HepG2 (cell line): ENCODE results near the gene GLRX2. TPM values are rescaled to one million over a fixed set of nuclear protein-coding genes. Genes with fewer than 3 reads are reported as not detected.

Source experiments
- ATAC-seq: fragments of 200-7000 bp; cut with Tn5 transposase; 3 replicates; pipeline ENCODE4 v1.9.1; 2020; ENCODE audit warnings: mild to moderate bottlenecking, moderate library complexity
- BruUV-seq: library from RNA; stranded (reverse); fragments of 400-500 nt; replicated peaks from 2 replicates; lab custom pipeline; 2021; lab: Mats Ljungman, UMichigan
- CTCF ChIA-PET: fragments of 300-600 bp; formaldehyde crosslinking; extraction: SDS; loops from one replicate; lab custom pipeline; 2021; ENCODE audit warnings: low total read pairs, inconsistent platforms, low intra/inter-chr PET ratio; lab: Yijun Ruan, JAX
- POLR2A ChIA-PET: fragments of 350-600 bp; sonication (Branson Sonifier 250); formaldehyde crosslinking; loops from one replicate; lab custom pipeline; 2020; ENCODE audit warnings: antibody characterized with exemption, inconsistent platforms; lab: Yijun Ruan, JAX
- DNase-seq: peaks from one replicate; pipeline ENCODE4 v3.0.0-alpha.2; 2015; ENCODE audit warnings: low spot score
- FAIRE-seq: peaks from 3 replicates; lab custom pipeline; 2011; peaks lifted over from hg19 to GRCh38; lab: Jason Lieb, UNC
- H2AFZ ChIP-seq: one replicate; pipeline ENCODE4 v1.6.1; 2011; ENCODE audit warnings: low read length, inconsistent platforms
- H3K27ac ChIP-seq: fragments of 300-600 bp; 3 replicates; pipeline ENCODE4 v1.8.0; 2011; ENCODE audit warnings: mixed run types, mild to moderate bottlenecking, mixed read lengths, low read length, inconsistent platforms; ENCODE audit not compliant: insufficient read depth; ENCODE audit errors: extremely low read length
- H3K27me3 ChIP-seq, 2 experiments: fragments of 200-600 bp in 1 of 2; 2 replicates in 1 of 2; 3 replicates in 1 of 2; pipeline versions ENCODE4 v1.6.0 to v1.8.0; 2011; ENCODE audit warnings: low read length in 2 of 2, mild to moderate bottlenecking in 2 of 2, moderate library complexity in 2 of 2, inconsistent platforms in 1 of 2; ENCODE audit not compliant: insufficient read depth in 2 of 2, control insufficient read depth in 1 of 2
- H3K36me3 ChIP-seq, 2 experiments: fragments of 200-600 bp in 1 of 2; replicated peaks in 1 of 2; 2 replicates in 1 of 2; 3 replicates in 1 of 2; pipeline versions ENCODE4 v1.5.1 to v1.8.0; 2011; ENCODE audit warnings: low read length in 2 of 2, inconsistent platforms in 1 of 2; ENCODE audit not compliant: insufficient read depth in 2 of 2, control insufficient read depth in 1 of 2
- H3K4me1 ChIP-seq: 2 replicates; pipeline ENCODE4 v1.5.1; 2012; ENCODE audit warnings: low read length, inconsistent platforms; ENCODE audit not compliant: insufficient read depth
- H3K4me2 ChIP-seq: 2 replicates; pipeline ENCODE4 v1.6.0; 2011; ENCODE audit warnings: low read depth, low read length, inconsistent platforms
- H3K4me3 ChIP-seq, 3 experiments: fragments of 200-600 bp in 1 of 3; sonication (generic), shearing (Covaris generic) in 1 of 3; replicated peaks in 1 of 3; 2 replicates each; pipeline ENCODE4 v1.5.1; 2011 to 2016; ENCODE audit warnings: low read length in 3 of 3, inconsistent platforms in 2 of 3, low read depth in 2 of 3, mild to moderate bottlenecking in 2 of 3, control low read depth in 1 of 3, mixed read lengths in 1 of 3; ENCODE audit not compliant: insufficient read depth in 1 of 3
- H3K79me2 ChIP-seq: one replicate; pipeline ENCODE4 v1.6.1; 2011; ENCODE audit warnings: low read length, inconsistent platforms; ENCODE audit not compliant: insufficient read depth
- H3K9ac ChIP-seq: 2 replicates; pipeline ENCODE4 v1.6.0; 2011; ENCODE audit warnings: mild to moderate bottlenecking, low read depth, low read length, inconsistent platforms; ENCODE audit not compliant: insufficient read depth
- H3K9me3 ChIP-seq: 2 replicates; pipeline ENCODE4 v1.5.1; 2012; ENCODE audit warnings: mild to moderate bottlenecking, low read length
- H4K20me1 ChIP-seq: 2 replicates; pipeline ENCODE4 v1.6.0; 2011; ENCODE audit warnings: inconsistent platforms, mild to moderate bottlenecking, low read length, moderate library complexity; ENCODE audit not compliant: insufficient read depth
- ATF1 ChIP-seq: IDR thresholded peaks from 2 replicates; pipeline ENCODE4 v1.6.1; 2016; ENCODE audit warnings: mild to moderate bottlenecking, control low read depth
- REXO4 ChIP-seq: sonication (generic); formaldehyde crosslinking; IDR thresholded peaks from 2 replicates; pipeline ENCODE4 v1.8.0; 2022; ENCODE audit warnings: missing genetic modification reagents, mild to moderate bottlenecking, borderline replicate concordance
- RNF219 ChIP-seq: sonication (generic); formaldehyde crosslinking; IDR thresholded peaks from 2 replicates; pipeline ENCODE4 v1.5.0; 2020; ENCODE audit warnings: mild to moderate bottlenecking, missing genetic modification reagents
- SMYD3 ChIP-seq: sonication (generic); formaldehyde crosslinking; IDR thresholded peaks from 2 replicates; pipeline ENCODE4 v1.8.1; 2023; ENCODE audit warnings: mild to moderate bottlenecking, missing genetic modification reagents
- ZGPAT ChIP-seq: IDR thresholded peaks from 2 replicates; pipeline ENCODE4 v1.6.1; 2016; ENCODE audit warnings: mild to moderate bottlenecking
- WGBS: methylation state at CpG from one replicate; pipeline ENCODE4 v1.1.6; 2017; ENCODE audit warnings: low lambda C conversion rate; 5-methylcytosine and 5-hydroxymethylcytosine counted together
- in situ Hi-C: cut with HindIII; loops from 2 replicates; pipeline ENCODE4 v1.10.0; 2017; ENCODE audit warnings: low pct_unique_long_range_greater_than_20kb; ENCODE audit not compliant: extremely low pct_ligation_motif_present
- intact Hi-C: fragments of 100-400 bp; cut with micrococcal nuclease; formaldehyde crosslinking; loops from one replicate; pipeline ENCODE4 v1.10.0; 2022; ENCODE audit not compliant: unreplicated experiment
- polyA plus RNA-seq, 8 experiments: library from polyadenylated mRNA; depleted of rRNA in 3 of 8; stranded (reverse) in 7 of 8; unstranded in 1 of 8; fragments of >200 nt; fragmentation: Illumina TruSeq in 4 of 8; extraction: Trizol in 4 of 8; gene quantifications; 2 replicates each; pipeline versions ENCODE4 v1.2.1 to v1.2.3, GENCODE V29; 2011 to 2016; ENCODE audit warnings: low read depth in 4 of 8, missing spikeins in 1 of 8, mixed read lengths in 1 of 8; ENCODE audit not compliant: insufficient read depth in 1 of 8
- total RNA-seq, 5 experiments: library from RNA; depleted of rRNA; stranded (reverse); fragments of >200 nt; fragmentation: Illumina TruSeq; extraction: Trizol; gene quantifications; 2 replicates each; pipeline ENCODE4 v1.2.3, GENCODE V29; 2016; ENCODE audit warnings: low read depth in 1 of 5

The GLRX2 gene
- total and polyA plus RNA-seq, 2 of the 13 experiments (the other 11 are each of a cell fraction or from before 2014, with no cell fraction given): 11.9 to 39.0 TPM

- no peak for TF ChIP-seq ZGPAT (CRISPR knock-in tag)
- TF ChIP-seq RNF219: no peak
- no peak for TF ChIP-seq REXO4 (CRISPR knock-in tag)
- no peak for TF ChIP-seq ATF1
- no peak for TF ChIP-seq SMYD3
- H3K27ac ChIP-seq: no peak overlapping the region
- in situ Hi-C loops (no loop called here), intact Hi-C loops (no loop called here)
- H4K20me1 ChIP-seq: peaks cover 9% of the 10 kb centered on the region; the same call in 1 of the 2 replicates
- peaks cover 27% of the 10 kb centered on the region for H3K4me1 ChIP-seq
- FAIRE-seq: no peak
- H2AFZ ChIP-seq: no peak overlapping the region
- DNase-seq: no peak
- H3K4me2 ChIP-seq: no peak overlapping the region
- no peak for ATAC-seq
- H3K27me3 ChIP-seq: peaks cover 0 to 2% of the 10 kb centered on the region in 2 experiments; a peak in 1 of 5 replicates
- H3K4me3 ChIP-seq: no peak overlapping the region
- WGBS: 96% methylated on average over 4 of the region's 4 CpGs
- H3K36me3 ChIP-seq: peaks cover 1 to 5% of the 10 kb centered on the region in 2 experiments; a peak in 1 of 5 replicates
- peaks cover 85% of the 10 kb centered on the region for H3K79me2 ChIP-seq
- BruUV-seq: no TSS peak
- CTCF ChIA-PET: no interaction called here
- POLR2A ChIA-PET: no interaction called here
- no peaks in the 10 kb centered on the region for H3K9me3 ChIP-seq
- H3K9ac ChIP-seq: no peak overlapping the region
Measured at GRCh38 chr1:193062698-193063463, 42.3 kb downstream of the GLRX2 start.
